ENCODE measurements around the gene MYL4. TPM values are rescaled to one million over a fixed set of nuclear protein-coding genes. Genes with fewer than 3 reads are reported as not detected.

The MYL4 gene
- total RNA-seq, 1 donor from 2014 or later = 610 TPM

Small RNA genes within 50 kb of the gene (small RNA-seq; reads per million reads assigned to genes)
- not detected for gene RNU7-186P

Other genes starting within 250 kb of the MYL4 start
- gene RPRML, start 230.1 kb upstream of the MYL4 start, total RNA-seq = not detected
- gene CDC27, start 20.1 kb upstream of the MYL4 start, total RNA-seq = 71.0 TPM
- gene ITGB3, start 44.5 kb downstream of the MYL4 start, total RNA-seq = 11.0 TPM
- 5.2 TPM for gene EFCAB13, start 114.6 kb downstream of the MYL4 start, total RNA-seq

Measured in skeletal muscle tissue (tissue), 2 donors.